Subcutaneous abdominal adipose tissue (tissue), 5 donors: ENCODE measurements around the gene HYAL3.
"Not testable (repeated sequence)": the region's sequence is repeated elsewhere in the genome, so short reads cannot be mapped to it uniquely, and the experiment has no call there.

Experiments
- H3K27ac ChIP-seq: one replicate; pipeline ENCODE4 v1.7.0; 2013; ENCODE audit warnings: low read depth, mild to moderate bottlenecking, inconsistent platforms, low read length, moderate library complexity
- H3K27me3 ChIP-seq, 5 donors: one replicate each; pipeline ENCODE4 v1.7.0; 2013; ENCODE audit warnings: low read length in 5 of 5, inconsistent platforms in 1 of 5; ENCODE audit not compliant: control insufficient read depth in 5 of 5, insufficient read depth in 4 of 5
- H3K36me3 ChIP-seq, 5 donors: one replicate each; pipeline ENCODE4 v1.7.0; 2013; ENCODE audit warnings: low read length in 5 of 5; ENCODE audit not compliant: control insufficient read depth in 5 of 5, insufficient read depth in 5 of 5
- H3K4me1 ChIP-seq, 5 donors: one replicate each; pipeline ENCODE4 v1.7.0; 2013; ENCODE audit warnings: low read length in 5 of 5, mild to moderate bottlenecking in 3 of 5, moderate library complexity in 1 of 5; ENCODE audit not compliant: control insufficient read depth in 5 of 5, insufficient read depth in 5 of 5
- H3K4me3 ChIP-seq, 5 donors: one replicate each; pipeline ENCODE4 v1.7.0; 2013; ENCODE audit warnings: low read length in 5 of 5, low read depth in 1 of 5
- H3K9ac ChIP-seq, 5 donors: one replicate each; pipeline ENCODE4 v1.7.0; 2013; ENCODE audit warnings: low read length in 5 of 5, mild to moderate bottlenecking in 4 of 5, moderate library complexity in 3 of 5
- H3K9me3 ChIP-seq, 5 donors: one replicate each; pipeline ENCODE4 v1.7.0; 2013; ENCODE audit warnings: low read length in 5 of 5; ENCODE audit not compliant: control insufficient read depth in 5 of 5
- donor health status: healthy.
- donor health status: healthy.
- donor health status: healthy.
- donor health status: healthy.
- donor health status: healthy.

The HYAL3 gene

GRCh38 chr3:50316657-50317242 lies 17.5 kb upstream of the HYAL3 start:
- Histone ChIP-seq H3K9me3 (no peaks in the 10 kb centered on the region), H3K4me1 (peaks cover 26 to 63% (median 52%) of the 10 kb centered on the region in 5 donors), H3K36me3 (peaks cover 0 to 54% (median 49%) of the 10 kb centered on the region in 5 donors), H3K27me3 (no peaks in the 10 kb centered on the region), H3K27ac (peak overlapping the region; percentile 23), H3K9ac (peak overlapping the region in 1 of 5 donors; percentile 53), H3K4me3 (no peak overlapping the region)

- Histone ChIP-seq H3K27ac (peak overlapping the region; percentile 25), H3K27me3 (no peaks in the 10 kb centered on the region), H3K4me3 (no peak overlapping the region), H3K36me3 (peaks cover 0 to 51% (median 47%) of the 10 kb centered on the region in 5 donors), H3K9ac (no peak overlapping the region), H3K4me1 (peaks cover 20 to 51% (median 42%) of the 10 kb centered on the region in 5 donors), H3K9me3 (no peaks in the 10 kb centered on the region)
Measured at GRCh38 chr3:50314816-50315215, 15.6 kb upstream of the HYAL3 start.

GRCh38 chr3:50314342-50314741 lies 15.1 kb upstream of the HYAL3 start:
- Histone ChIP-seq H3K4me3 (no peak overlapping the region), H3K9ac (peak overlapping the region in 1 of 5 donors; percentile 5), H3K27ac (peak overlapping the region; percentile 25), H3K36me3 (peaks cover 0 to 46% (median 42%) of the 10 kb centered on the region in 5 donors), H3K9me3 (no peaks in the 10 kb centered on the region), H3K27me3 (no peaks in the 10 kb centered on the region), H3K4me1 (peaks cover 16 to 46% (median 37%) of the 10 kb centered on the region in 5 donors)

- H3K4me1 ChIP-seq = peaks cover 3 to 23% (median 17%) of the 10 kb centered on the region in 5 donors
- not testable (repeated sequence) for H3K9ac ChIP-seq, H3K9me3 ChIP-seq, H3K4me3 ChIP-seq, H3K27me3 ChIP-seq, H3K27ac ChIP-seq
- H3K36me3 ChIP-seq = peaks cover 0 to 27% (median 20%) of the 10 kb centered on the region in 5 donors
Measured at GRCh38 chr3:50312041-50312440, 12.8 kb upstream of the HYAL3 start.

GRCh38 chr3:50304601-50305000 lies 5.4 kb upstream of the HYAL3 start:
- Histone ChIP-seq H3K9ac (no peak overlapping the region), H3K27ac (no peak overlapping the region), H3K4me3 (no peak overlapping the region), H3K9me3 (no peaks in the 10 kb centered on the region), H3K27me3 (no peaks in the 10 kb centered on the region), H3K4me1 (peaks cover 13 to 37% (median 27%) of the 10 kb centered on the region in 5 donors), H3K36me3 (no peaks in the 10 kb centered on the region)

- Histone ChIP-seq H3K4me1 (peaks cover 14 to 46% (median 37%) of the 10 kb centered on the region in 5 donors), H3K4me3 (peak within 1 kb of the TSS in 4 of 5 donors; percentile 38 to 51 (median 46)), H3K9me3 (no peaks in the 10 kb centered on the region), H3K27me3 (no peaks in the 10 kb centered on the region), H3K36me3 (no peaks in the 10 kb centered on the region), H3K27ac (peak within 1 kb of the TSS; percentile 57), H3K9ac (peak within 1 kb of the TSS in 2 of 5 donors; percentile 60 to 66)
Measured at GRCh38 chr3:50303013-50303815, 4.0 kb upstream of the HYAL3 start, which contains the start of gene HYAL1. Gene HYAL1, minus strand, starts transcription at chr3:50303574. Its CDS starts 618 bp downstream, at chr3:50302956.

- Histone ChIP-seq H3K27ac (peak overlapping the region; percentile 57), H3K36me3 (peaks cover 0 to 2% (median 0%) of the 10 kb centered on the region in 5 donors), H3K9me3 (no peaks in the 10 kb centered on the region), H3K4me3 (peak overlapping the region in 3 of 5 donors; percentile 38 to 49 (median 42)), H3K9ac (peak overlapping the region in 2 of 5 donors; percentile 60 to 66), H3K4me1 (peaks cover 14 to 52% (median 41%) of the 10 kb centered on the region in 5 donors), H3K27me3 (no peaks in the 10 kb centered on the region)
Measured at GRCh38 chr3:50302095-50303012, 3.1 kb upstream of the HYAL3 start.

GRCh38 chr3:50300681-50301254 lies 1.6 kb upstream of the HYAL3 start:
- Histone ChIP-seq H3K4me3 (peak overlapping the region in 3 of 5 donors; percentile 62 to 72 (median 69)), H3K27ac (peak overlapping the region; percentile 94), H3K27me3 (no peaks in the 10 kb centered on the region), H3K36me3 (peaks cover 0 to 7% (median 4%) of the 10 kb centered on the region in 5 donors), H3K9me3 (no peaks in the 10 kb centered on the region), H3K4me1 (peaks cover 14 to 52% (median 41%) of the 10 kb centered on the region in 5 donors), H3K9ac (peak overlapping the region in 2 of 5 donors; percentile 73 to 81)

GRCh38 chr3:50299929-50300680 lies 900 bp upstream of the HYAL3 start:
- no peaks in the 10 kb centered on the region for H3K27me3 ChIP-seq
- H3K9ac ChIP-seq = peak overlapping the region; percentile 73 to 93 (median 78)
- peaks cover 14 to 52% (median 41%) of the 10 kb centered on the region in 5 donors for H3K4me1 ChIP-seq
- H3K4me3 ChIP-seq = peak overlapping the region; percentile 62 to 86 (median 72)
- no peaks in the 10 kb centered on the region for H3K9me3 ChIP-seq
- peaks cover 0 to 7% (median 4%) of the 10 kb centered on the region in 5 donors for H3K36me3 ChIP-seq
- peak overlapping the region; percentile 94 for H3K27ac ChIP-seq
